Stimulated activated CD8-positive, alpha-beta memory T cell treated with anti-CD3 and anti-CD28 coated beads, Interleukin-4, amount 100 ng/mL, for 48 hours (primary cell): Measurements from ENCODE around the gene NCAPG2.

Experiments used
- DNase-seq: peaks from one replicate; pipeline ENCODE4 v3.0.0-alpha.2; 2020

The NCAPG2 gene

GRCh38 chr7:158620418-158620817 is 84.2 kb downstream of the NCAPG2 start:
- DNase-seq, result no peak

GRCh38 chr7:158618745-158619140 is 85.9 kb downstream of the NCAPG2 start:
- no peak for DNase-seq

- no peak for DNase-seq
Observed at GRCh38 chr7:158617737-158618128, 86.9 kb downstream of the NCAPG2 start.

GRCh38 chr7:158616050-158616449 is 88.6 kb downstream of the NCAPG2 start:
- no peak for DNase-seq

GRCh38 chr7:158614700-158615099 is 89.9 kb downstream of the NCAPG2 start:
- DNase-seq, result no peak

- DNase-seq, result no peak
Observed at GRCh38 chr7:158613481-158613880, 91.1 kb downstream of the NCAPG2 start.

GRCh38 chr7:158612546-158612945 is 92.1 kb downstream of the NCAPG2 start:
- DNase-seq, result no peak

GRCh38 chr7:158611541-158611940 is 93.1 kb downstream of the NCAPG2 start:
- no peak for DNase-seq

- no peak for DNase-seq
Observed at GRCh38 chr7:158609313-158609974, 95.2 kb downstream of the NCAPG2 start.

- no peak for DNase-seq
Observed at GRCh38 chr7:158607563-158607962, 97.0 kb downstream of the NCAPG2 start.

- DNase-seq, result no peak
Observed at GRCh38 chr7:158606671-158607424, 97.8 kb downstream of the NCAPG2 start.

GRCh38 chr7:158606129-158606528 is 98.5 kb downstream of the NCAPG2 start:
- no peak for DNase-seq

- no peak for DNase-seq
Observed at GRCh38 chr7:158603773-158604755, 100.5 kb downstream of the NCAPG2 start.

GRCh38 chr7:158602905-158603772 is 101.5 kb downstream of the NCAPG2 start:
- no peak for DNase-seq

- no peak for DNase-seq
Observed at GRCh38 chr7:158602041-158602440, 102.6 kb downstream of the NCAPG2 start.

GRCh38 chr7:158601090-158601489 is 103.5 kb downstream of the NCAPG2 start:
- no peak for DNase-seq

- no peak for DNase-seq
Observed at GRCh38 chr7:158596745-158597144, 107.9 kb downstream of the NCAPG2 start.

GRCh38 chr7:158596309-158596708 is 108.3 kb downstream of the NCAPG2 start:
- no peak for DNase-seq

GRCh38 chr7:158595068-158595467 is 109.5 kb downstream of the NCAPG2 start:
- no peak for DNase-seq

- no peak for DNase-seq
Observed at GRCh38 chr7:158592541-158592940, 112.1 kb downstream of the NCAPG2 start.

- no peak for DNase-seq
Observed at GRCh38 chr7:158591944-158592343, 112.7 kb downstream of the NCAPG2 start.

GRCh38 chr7:158590181-158590530 is 114.4 kb downstream of the NCAPG2 start:
- DNase-seq, result no peak
